DMS 273 treated with DMSO at 0.1 percent for 48 hours (cell line): Measurements from ENCODE around the gene NME7.
A peak's percentile ranks its signal among the peaks of the same experiment; 100 is the strongest.
"Not testable (repeated sequence)": the region's sequence is repeated elsewhere in the genome, so short reads cannot be mapped to it uniquely, and the experiment has no call there.

ENCODE experiments used
- DNase-seq: peaks from one replicate; lab custom pipeline; 2025; lab: John Stamatoyannopoulos, UW

NME7 gene

GRCh38 chr1:169217636-169218035 lies 150.0 kb downstream of the NME7 start:
- no peak for DNase-seq

GRCh38 chr1:169214598-169214997 lies 153.0 kb downstream of the NME7 start:
- DNase-seq: no peak

GRCh38 chr1:169212088-169212487 lies 155.5 kb downstream of the NME7 start:
- DNase-seq: no peak

- no peak for DNase-seq
These were observed 159.6 kb downstream of the NME7 start for GRCh38 chr1:169207797-169208520.

GRCh38 chr1:169204157-169204556 lies 163.4 kb downstream of the NME7 start:
- DNase-seq: no peak

- DNase-seq: no peak
These were observed 164.6 kb downstream of the NME7 start for GRCh38 chr1:169202791-169203665.

GRCh38 chr1:169201084-169201619 lies 166.4 kb downstream of the NME7 start:
- no peak for DNase-seq

GRCh38 chr1:169200319-169200718 lies 167.3 kb downstream of the NME7 start:
- no peak for DNase-seq

GRCh38 chr1:169196581-169196980 lies 171.0 kb downstream of the NME7 start:
- no peak for DNase-seq

GRCh38 chr1:169196161-169196560 lies 171.4 kb downstream of the NME7 start:
- DNase-seq: no peak

GRCh38 chr1:169193191-169193850 lies 174.3 kb downstream of the NME7 start:
- peak; percentile 63 for DNase-seq

- no peak for DNase-seq
These were observed 181.5 kb downstream of the NME7 start for GRCh38 chr1:169186106-169186505.

GRCh38 chr1:169184812-169185211 lies 182.8 kb downstream of the NME7 start:
- DNase-seq: no peak

- DNase-seq: no peak
These were observed 187.4 kb downstream of the NME7 start for GRCh38 chr1:169180174-169180573.

GRCh38 chr1:169179431-169179830 lies 188.2 kb downstream of the NME7 start:
- DNase-seq: not testable (repeated sequence)

- no peak for DNase-seq
These were observed 192.1 kb downstream of the NME7 start for GRCh38 chr1:169175461-169175860.

GRCh38 chr1:169163059-169163458 lies 204.5 kb downstream of the NME7 start:
- DNase-seq: no peak

GRCh38 chr1:169161496-169162194 lies 206.0 kb downstream of the NME7 start:
- DNase-seq: no peak

- no peak for DNase-seq
These were observed 206.6 kb downstream of the NME7 start for GRCh38 chr1:169160845-169161495.

- DNase-seq: no peak
These were observed 211.0 kb downstream of the NME7 start for GRCh38 chr1:169156580-169156979.

GRCh38 chr1:169155675-169156074 lies 211.9 kb downstream of the NME7 start:
- no peak for DNase-seq
